K562 (cell line): Measurements from ENCODE around the gene DTNB. TPM values are rescaled to one million over a fixed set of nuclear protein-coding genes. Genes with fewer than 3 reads are reported as not detected.

Experiments used
- ATAC-seq: fragments of 200-7000 bp; cut with Tn5 transposase; 3 replicates; pipeline ENCODE4 v1.9.1; 2020; ENCODE audit warnings: moderate library complexity
- BruUV-seq: library from RNA; stranded (reverse); fragments of 400-500 nt; replicated peaks from 2 replicates; lab custom pipeline; 2021; lab: Mats Ljungman, UMichigan
- CTCF ChIA-PET: fragments of 300-600 bp; formaldehyde crosslinking; extraction: SDS; loops from one replicate; lab custom pipeline; 2021; ENCODE audit warnings: low intra/inter-chr PET ratio; lab: Yijun Ruan, JAX
- POLR2A ChIA-PET: fragments of 300-600, 350-650 bp; sonication (Branson Sonifier 250); formaldehyde crosslinking; extraction: SDS; loops from one replicate; lab custom pipeline; 2021; ENCODE audit warnings: antibody characterized with exemption, inconsistent platforms; lab: Yijun Ruan, JAX
- DNase-seq, 4 experiments: peaks; one replicate each; pipeline versions ENCODE4 v3.0.0 to v3.0.0-alpha.2; 2011 to 2018; ENCODE audit warnings: low spot score in 3 of 4, mixed read lengths in 3 of 4; ENCODE audit errors: extremely low read depth in 1 of 4
- FAIRE-seq: peaks from 2 replicates; lab custom pipeline; 2011; peaks lifted over from hg19 to GRCh38; lab: Jason Lieb, UNC
- H2AFZ ChIP-seq: 2 replicates; pipeline ENCODE4 v1.6.0; 2011; ENCODE audit warnings: low read depth, low read length, control low read depth, inconsistent platforms
- H3K27ac ChIP-seq: fragments of 200-600 bp; 3 replicates; pipeline ENCODE4 v1.8.0; 2011; ENCODE audit warnings: low read depth, mild to moderate bottlenecking, control low read depth, inconsistent platforms, low read length, moderate library complexity, mixed read lengths; ENCODE audit errors: extremely low read depth
- H3K27me3 ChIP-seq, 2 experiments: fragments of 300-600 bp in 1 of 2; 2 replicates in 1 of 2; 3 replicates in 1 of 2; pipeline versions ENCODE4 v1.6.0 to v1.8.0; 2011; ENCODE audit warnings: inconsistent platforms in 2 of 2, low read length in 2 of 2, mild to moderate bottlenecking in 1 of 2, mixed read lengths in 1 of 2, moderate library complexity in 1 of 2; ENCODE audit not compliant: control insufficient read depth in 2 of 2, insufficient read depth in 2 of 2
- H3K36me3 ChIP-seq: fragments of 300-600 bp; 3 replicates; pipeline ENCODE4 v1.8.0; 2011; ENCODE audit warnings: mild to moderate bottlenecking, low read length, inconsistent platforms; ENCODE audit not compliant: control insufficient read depth, insufficient read depth
- H3K4me1 ChIP-seq, 2 experiments: fragments of 200-600 bp in 1 of 2; replicated peaks in 1 of 2; 2 replicates in 1 of 2; 3 replicates in 1 of 2; pipeline versions ENCODE4 v1.5.1 to v1.8.0; 2011; ENCODE audit warnings: inconsistent platforms in 2 of 2, low read length in 2 of 2, mild to moderate bottlenecking in 1 of 2, mixed read lengths in 1 of 2, moderate library complexity in 1 of 2; ENCODE audit not compliant: control insufficient read depth in 2 of 2, insufficient read depth in 2 of 2
- H3K4me2 ChIP-seq: 2 replicates; pipeline ENCODE4 v1.6.1; 2011; ENCODE audit warnings: low read length, control low read depth, inconsistent platforms, mixed read lengths; ENCODE audit not compliant: insufficient read depth
- H3K4me3 ChIP-seq: fragments of 200-600 bp; sonication (generic), shearing (Covaris generic); 2 replicates; pipeline ENCODE4 v1.5.1; 2016; ENCODE audit warnings: control low read depth, inconsistent platforms
- H3K79me2 ChIP-seq: fragments of 200-600 bp; 3 replicates; pipeline ENCODE4 v1.8.0; 2011; ENCODE audit warnings: low read length, inconsistent platforms; ENCODE audit not compliant: control insufficient read depth, insufficient read depth
- H3K9ac ChIP-seq, 2 experiments: 2 replicates each; pipeline versions ENCODE4 v1.6.0 to v1.6.1; 2011; ENCODE audit warnings: low read depth in 2 of 2, low read length in 2 of 2, control low read depth in 1 of 2, inconsistent platforms in 1 of 2, mild to moderate bottlenecking in 1 of 2, mixed read lengths in 1 of 2; ENCODE audit not compliant: insufficient read depth in 1 of 2
- H3K9me1 ChIP-seq: one replicate; pipeline ENCODE4 v1.6.0; 2011; ENCODE audit warnings: inconsistent platforms, mild to moderate bottlenecking, low read length, moderate library complexity; ENCODE audit not compliant: control insufficient read depth, insufficient read depth
- H3K9me3 ChIP-seq: replicated peaks from 2 replicates; pipeline ENCODE4 v1.5.1; 2011; ENCODE audit warnings: low read depth, low read length, inconsistent platforms; ENCODE audit not compliant: control insufficient read depth, insufficient read depth
- H4K20me1 ChIP-seq: replicated peaks from 2 replicates; pipeline ENCODE4 v1.6.1; 2011; ENCODE audit warnings: low read length, inconsistent platforms, mixed read lengths; ENCODE audit not compliant: control insufficient read depth, insufficient read depth
- CUX1 ChIP-seq: fragments of 200-800 bp; sonication (Bioruptor generic); IDR thresholded peaks from 2 replicates; pipeline ENCODE4 v1.6.1; 2016; ENCODE audit warnings: missing genetic modification characterization, missing compliant biosample characterization
- KHSRP ChIP-seq: fragments of 450-650 bp; IDR thresholded peaks from 2 replicates; pipeline ENCODE4 v1.6.1; 2017
- RBM25 ChIP-seq: fragments of 200-400 bp; formaldehyde crosslinking; IDR thresholded peaks from 2 replicates; pipeline ENCODE4 v1.6.1; 2018; ENCODE audit warnings: low read length, low read depth, moderate library complexity; ENCODE audit not compliant: severe bottlenecking
- TFE3 ChIP-seq: fragments of 450-650 bp; formaldehyde crosslinking; IDR thresholded peaks from 2 replicates; pipeline ENCODE4 v1.4.0; 2020; ENCODE audit warnings: mild to moderate bottlenecking, mixed read lengths
- WGBS: fragments of 100-300 bp; shearing (Covaris generic); methylation state at CpG from one replicate; pipeline ENCODE4 v1.1.6; 2016; ENCODE audit warnings: low coverage, mixed read lengths; ENCODE audit not compliant: insufficient coverage; ENCODE audit errors: missing lambda C conversion rate; 5-methylcytosine and 5-hydroxymethylcytosine counted together
- in situ Hi-C: fragments of 300-500 bp; cut with MboI; formaldehyde crosslinking; loops from 4 replicates; pipeline ENCODE4 v1.15.0; 2018; ENCODE audit warnings: inconsistent platforms, mixed read lengths
- intact Hi-C: fragments of 100-400 bp; cut with micrococcal nuclease; formaldehyde crosslinking; loops from 2 replicates; pipeline ENCODE4 v1.14.2; 2022
- polyA plus RNA-seq, 8 experiments: library from polyadenylated mRNA; depleted of rRNA in 4 of 8; stranded (reverse) in 5 of 8; unstranded in 3 of 8; fragments of >200 nt; fragmentation: Nextera tagmentation in 2 of 8; fragmentation: Illumina TruSeq in 1 of 8; extraction: Ambion mirVana in 2 of 8; extraction: Trizol in 1 of 8; gene quantifications; 2 replicates each; pipeline versions ENCODE4 v1.2.1 to v1.2.3, GENCODE V29; 2011 to 2014; ENCODE audit warnings: inconsistent platforms in 1 of 8, missing spikeins in 1 of 8
- total RNA-seq, 7 experiments: library from RNA; depleted of rRNA in 6 of 7; stranded (reverse); fragments of >200 nt in 6 of 7; fragmentation: Illumina TruSeq in 2 of 7; extraction: Trizol in 2 of 7; gene quantifications; 2 replicates each; pipeline versions ENCODE4 v1.2.1 to v1.2.3, GENCODE V29; 2011 to 2021; ENCODE audit warnings: low replicate concordance in 1 of 7
- TF ChIP-seq, protein P1 (sequence below), 2 experiments: fragments of 450-650 bp in 1 of 2; sonication (generic) in 1 of 2; formaldehyde crosslinking; conservative IDR thresholded peaks; 2 replicates each; pipeline versions ENCODE4 v1.4.0 to v1.8.1; 2020 to 2022; ENCODE audit warnings: mild to moderate bottlenecking in 1 of 2, missing genetic modification reagents in 1 of 2

Gene DTNB
- total and polyA plus RNA-seq, 9 of the 15 experiments (the other 6 are each of a cell fraction or from before 2014, with no cell fraction given): 0.18 to 2.0 (median 0.77) TPM; not detected in 2

DNA sequence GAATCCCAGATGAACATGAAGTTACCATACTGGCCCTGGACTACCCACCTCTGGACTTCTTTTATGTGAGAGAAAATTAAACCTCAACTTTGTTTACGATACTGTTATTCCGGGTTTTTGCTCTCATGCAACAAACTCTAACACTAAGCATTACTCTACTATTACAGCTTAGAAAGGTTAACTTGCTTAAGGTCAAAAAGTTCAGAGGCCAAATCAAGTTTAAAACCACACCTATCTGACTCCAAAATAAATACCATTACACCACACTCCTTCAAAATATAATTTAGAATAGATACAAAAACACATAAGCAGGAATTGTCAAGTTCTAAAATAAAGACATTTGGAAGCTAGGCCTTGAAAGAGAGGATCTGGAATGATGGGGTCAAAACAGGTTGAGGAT, 75.0 kb downstream of the DTNB start (continued):
- TF ChIP-seq CUX1 (CRISPR knock-in tag): no peak

DNA sequence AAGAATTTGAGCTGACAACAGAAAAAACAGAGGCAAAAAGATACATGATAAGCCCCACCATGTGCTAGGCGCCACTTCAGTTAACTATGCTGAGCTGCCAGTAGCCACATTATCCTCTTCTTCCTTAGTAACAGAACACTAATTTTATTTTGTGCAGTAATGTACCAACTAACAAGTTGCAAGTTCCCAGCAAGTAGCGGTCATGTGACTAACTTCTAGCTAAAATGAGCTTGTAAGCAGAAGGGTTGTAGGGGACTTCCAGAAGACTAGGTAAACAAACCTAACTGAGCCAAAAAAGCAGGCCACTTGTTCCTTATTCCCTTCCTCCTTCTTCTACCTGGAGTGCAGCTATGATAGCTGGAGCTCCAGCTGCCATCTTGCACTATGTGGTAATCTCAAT, 75.5 kb downstream of the DTNB start:
- peaks cover 5 to 8% of the 10 kb centered on the region in 2 experiments; a peak in 3 of 5 replicates for H3K27me3 ChIP-seq
- H3K36me3 ChIP-seq: no peaks in the 10 kb centered on the region
- no peaks in the 10 kb centered on the region for H3K4me1 ChIP-seq
- no peak overlapping the region for H3K4me3 ChIP-seq
- H3K9ac ChIP-seq: no peak overlapping the region
- no peak overlapping the region for H3K27ac ChIP-seq
- ChIA-PET CTCF (no interaction called here), POLR2A (interaction anchor here (0.7 to 0.9 kb wide), 2 partner anchors 46 to 888 kb away, joined by 3 to 4 read pairs; no protein-coding TSS in a partner anchor)
- FAIRE-seq: no peak
- H4K20me1 ChIP-seq: no peaks in the 10 kb centered on the region
- no peak for DNase-seq
- in situ Hi-C loops (no loop called here), intact Hi-C loops (no loop called here)
- TF ChIP-seq KHSRP (no peak), RBM25 (peak; percentile 37), TFE3 (CRISPR knock-in tag) (peak; percentile 60)
- TF ChIP-seq, protein P1, sequence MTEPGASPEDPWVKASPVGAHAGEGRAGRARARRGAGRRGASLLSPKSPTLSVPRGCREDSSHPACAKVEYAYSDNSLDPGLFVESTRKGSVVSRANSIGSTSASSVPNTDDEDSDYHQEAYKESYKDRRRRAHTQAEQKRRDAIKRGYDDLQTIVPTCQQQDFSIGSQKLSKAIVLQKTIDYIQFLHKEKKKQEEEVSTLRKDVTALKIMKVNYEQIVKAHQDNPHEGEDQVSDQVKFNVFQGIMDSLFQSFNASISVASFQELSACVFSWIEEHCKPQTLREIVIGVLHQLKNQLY (CRISPR knock-in tag; conservative IDR thresholded peaks at IDR 0.05): no peak
- no peaks in the 10 kb centered on the region for H3K79me2 ChIP-seq
- H3K9me3 ChIP-seq: no peaks in the 10 kb centered on the region
- no peaks in the 10 kb centered on the region for H3K9me1 ChIP-seq
- ATAC-seq: no peak
- BruUV-seq: no TSS peak
- no peak overlapping the region for H3K4me2 ChIP-seq
- WGBS: 6% methylated on average over 2 of the region's 2 CpGs
- no peak overlapping the region for H2AFZ ChIP-seq
